ENCODE data around the gene CAMK2G.
"Not testable (repeated sequence)": the region's sequence is repeated elsewhere in the genome, so short reads cannot be mapped to it uniquely, and the experiment has no call there.

CAMK2G gene

GRCh38 chr10:73874267-73875138, at the start of gene CAMK2G:
Gene CAMK2G (minus strand): TSS chr10:73874555. CDS start chr10:73874461, 94 bp downstream.
- DNase-seq = peak; percentile 88

- no peak for DNase-seq
These were observed 48.4 kb upstream of the CAMK2G start for GRCh38 chr10:73922864-73923133.

GRCh38 chr10:73922007-73922863, 47.9 kb upstream of the CAMK2G start:
- DNase-seq = peak; percentile 30

- DNase-seq = peak; percentile 27
These were observed 45.7 kb upstream of the CAMK2G start for GRCh38 chr10:73920089-73920488.

GRCh38 chr10:73919481-73919880, 45.1 kb upstream of the CAMK2G start:
- not testable (repeated sequence) for DNase-seq

- DNase-seq = no peak
These were observed 43.4 kb upstream of the CAMK2G start for GRCh38 chr10:73917566-73918305.

- DNase-seq = no peak
These were observed 42.6 kb upstream of the CAMK2G start for GRCh38 chr10:73916761-73917470.

- DNase-seq = no peak
These were observed 41.0 kb upstream of the CAMK2G start for GRCh38 chr10:73915206-73915851.

- no peak for DNase-seq
These were observed 39.7 kb upstream of the CAMK2G start for GRCh38 chr10:73914036-73914435.

- no peak for DNase-seq
These were observed 37.2 kb upstream of the CAMK2G start for GRCh38 chr10:73911553-73912004.

GRCh38 chr10:73910764-73911552, 36.6 kb upstream of the CAMK2G start, which contains the start of gene PLAU:
Gene PLAU (plus strand): TSS chr10:73911132. CDS start chr10:73911556, 424 bp downstream.
- DNase-seq = peak; percentile 58

GRCh38 chr10:73910401-73910763, 36.0 kb upstream of the CAMK2G start:
- DNase-seq = no peak

GRCh38 chr10:73909540-73910115, 35.3 kb upstream of the CAMK2G start:
- DNase-seq = no peak

GRCh38 chr10:73908853-73909539, 34.6 kb upstream of the CAMK2G start:
- DNase-seq = peak; percentile 53

GRCh38 chr10:73907841-73908517, 33.6 kb upstream of the CAMK2G start:
- DNase-seq = no peak

GRCh38 chr10:73906524-73907447, 32.4 kb upstream of the CAMK2G start:
- no peak for DNase-seq

GRCh38 chr10:73905256-73906020, 31.1 kb upstream of the CAMK2G start:
- DNase-seq = no peak
